Neutrophil (primary cell): ENCODE measurements around the gene MMP25.

Source experiments
- H3K27ac ChIP-seq: fragments of 200-600 bp; sonication (generic); 2 replicates; pipeline ENCODE4 v1.5.1; 2016; ENCODE audit warnings: mild to moderate bottlenecking, moderate library complexity
- H3K27me3 ChIP-seq: fragments of 200-600 bp; sonication (generic); 2 replicates; pipeline ENCODE4 v1.6.0; 2016; ENCODE audit warnings: mild to moderate bottlenecking
- H3K36me3 ChIP-seq: fragments of 200-600 bp; sonication (generic); 2 replicates; pipeline ENCODE4 v1.5.1; 2017
- H3K4me1 ChIP-seq, 2 experiments: fragments of 200-600 bp in 1 of 2; sonication (generic) in 1 of 2; 1 replicate in 1 of 2; 2 replicates in 1 of 2; pipeline versions ENCODE4 v1.5.1 to v1.6.1; 2013 to 2016; ENCODE audit warnings: low read depth in 1 of 2, low read length in 1 of 2, mild to moderate bottlenecking in 1 of 2, moderate library complexity in 1 of 2; ENCODE audit not compliant: control insufficient read depth in 1 of 2, insufficient read depth in 1 of 2
- H3K4me3 ChIP-seq, 2 experiments: fragments of 200-600 bp in 1 of 2; sonication (generic) in 1 of 2; 1 replicate in 1 of 2; 2 replicates in 1 of 2; pipeline ENCODE4 v1.5.1; 2013 to 2016; ENCODE audit warnings: low read depth in 1 of 2, low read length in 1 of 2, mild to moderate bottlenecking in 1 of 2, moderate library complexity in 1 of 2
- H3K9me3 ChIP-seq: fragments of 200-600 bp; sonication (generic); 2 replicates; pipeline ENCODE4 v1.5.1; 2016
- TF ChIP-seq, protein P1 (sequence below): fragments of 200-600 bp; sonication (generic); IDR thresholded peaks from 2 replicates; pipeline ENCODE4 v1.5.1; 2016; ENCODE audit warnings: antibody characterized with exemption

MMP25 gene

DNA sequence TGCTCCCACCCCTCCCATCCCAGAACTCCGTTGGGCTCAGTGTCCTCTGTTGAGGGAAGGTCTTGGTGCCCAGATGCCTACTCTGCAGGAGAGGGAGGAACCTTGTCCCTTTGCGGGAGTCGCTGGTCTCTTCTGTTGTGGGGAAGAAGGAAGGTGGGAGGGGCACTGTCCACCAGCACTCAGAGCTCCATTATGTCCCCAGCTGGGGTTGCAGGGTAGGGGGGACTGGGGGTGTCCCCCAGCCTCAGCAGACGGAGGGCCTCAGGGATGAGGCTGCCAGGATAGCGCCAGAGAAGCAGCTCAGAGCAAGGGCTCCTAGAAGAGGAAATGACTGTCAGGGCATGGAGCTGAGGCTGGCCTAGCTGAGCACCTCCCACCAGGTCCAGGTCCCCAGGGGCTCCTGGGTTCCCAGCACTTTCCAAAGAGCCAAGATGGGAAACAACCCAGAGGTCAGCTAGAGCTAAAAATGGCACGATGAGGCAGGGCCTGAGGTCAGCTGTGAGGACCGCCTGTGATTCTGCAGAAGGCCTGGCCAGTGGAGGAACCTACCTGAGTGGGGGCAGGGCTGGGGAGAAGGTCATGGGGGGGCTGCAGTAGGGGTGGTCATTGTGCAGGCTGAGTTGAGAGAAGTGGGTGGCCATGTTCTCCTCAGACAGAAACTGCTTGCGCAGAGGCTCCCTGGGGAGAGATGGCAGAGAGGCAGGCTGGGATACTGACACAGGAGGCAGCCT, 23.5 kb upstream of the MMP25 start:
- Histone ChIP-seq H3K27me3 (peaks cover 16% of the 10 kb centered on the region), H3K4me3 (peak overlapping the region in 1 of 2 experiments; percentile 95), H3K9me3 (no peaks in the 10 kb centered on the region), H3K27ac (peak overlapping the region; percentile 90), H3K36me3 (peaks cover 14% of the 10 kb centered on the region), H3K4me1 (peaks cover 55 to 70% of the 10 kb centered on the region in 2 experiments)
- TF ChIP-seq, protein P1, sequence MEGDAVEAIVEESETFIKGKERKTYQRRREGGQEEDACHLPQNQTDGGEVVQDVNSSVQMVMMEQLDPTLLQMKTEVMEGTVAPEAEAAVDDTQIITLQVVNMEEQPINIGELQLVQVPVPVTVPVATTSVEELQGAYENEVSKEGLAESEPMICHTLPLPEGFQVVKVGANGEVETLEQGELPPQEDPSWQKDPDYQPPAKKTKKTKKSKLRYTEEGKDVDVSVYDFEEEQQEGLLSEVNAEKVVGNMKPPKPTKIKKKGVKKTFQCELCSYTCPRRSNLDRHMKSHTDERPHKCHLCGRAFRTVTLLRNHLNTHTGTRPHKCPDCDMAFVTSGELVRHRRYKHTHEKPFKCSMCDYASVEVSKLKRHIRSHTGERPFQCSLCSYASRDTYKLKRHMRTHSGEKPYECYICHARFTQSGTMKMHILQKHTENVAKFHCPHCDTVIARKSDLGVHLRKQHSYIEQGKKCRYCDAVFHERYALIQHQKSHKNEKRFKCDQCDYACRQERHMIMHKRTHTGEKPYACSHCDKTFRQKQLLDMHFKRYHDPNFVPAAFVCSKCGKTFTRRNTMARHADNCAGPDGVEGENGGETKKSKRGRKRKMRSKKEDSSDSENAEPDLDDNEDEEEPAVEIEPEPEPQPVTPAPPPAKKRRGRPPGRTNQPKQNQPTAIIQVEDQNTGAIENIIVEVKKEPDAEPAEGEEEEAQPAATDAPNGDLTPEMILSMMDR = no peak

DNA sequence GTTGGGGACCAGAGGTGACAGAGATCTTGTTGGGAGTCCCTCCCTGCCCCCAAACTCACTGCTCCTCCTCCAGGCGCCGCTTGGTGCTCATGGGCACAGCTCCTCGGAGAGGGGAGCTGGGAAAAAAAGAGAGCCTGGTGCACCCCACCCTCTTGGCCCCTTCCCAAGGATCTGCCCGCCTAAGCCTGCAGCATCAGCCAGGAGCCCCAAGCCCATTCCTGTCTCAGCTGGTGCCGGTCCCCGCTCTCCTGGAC, 23.0 kb upstream of the MMP25 start:
- peaks cover 54 to 70% of the 10 kb centered on the region in 2 experiments for H3K4me1 ChIP-seq
- H3K27ac ChIP-seq = peak overlapping the region; percentile 90
- no peaks in the 10 kb centered on the region for H3K9me3 ChIP-seq
- peaks cover 14% of the 10 kb centered on the region for H3K36me3 ChIP-seq
- peaks cover 13% of the 10 kb centered on the region for H3K27me3 ChIP-seq
- TF ChIP-seq, protein P1 = no peak
- H3K4me3 ChIP-seq = peak overlapping the region; percentile 74 to 95

DNA sequence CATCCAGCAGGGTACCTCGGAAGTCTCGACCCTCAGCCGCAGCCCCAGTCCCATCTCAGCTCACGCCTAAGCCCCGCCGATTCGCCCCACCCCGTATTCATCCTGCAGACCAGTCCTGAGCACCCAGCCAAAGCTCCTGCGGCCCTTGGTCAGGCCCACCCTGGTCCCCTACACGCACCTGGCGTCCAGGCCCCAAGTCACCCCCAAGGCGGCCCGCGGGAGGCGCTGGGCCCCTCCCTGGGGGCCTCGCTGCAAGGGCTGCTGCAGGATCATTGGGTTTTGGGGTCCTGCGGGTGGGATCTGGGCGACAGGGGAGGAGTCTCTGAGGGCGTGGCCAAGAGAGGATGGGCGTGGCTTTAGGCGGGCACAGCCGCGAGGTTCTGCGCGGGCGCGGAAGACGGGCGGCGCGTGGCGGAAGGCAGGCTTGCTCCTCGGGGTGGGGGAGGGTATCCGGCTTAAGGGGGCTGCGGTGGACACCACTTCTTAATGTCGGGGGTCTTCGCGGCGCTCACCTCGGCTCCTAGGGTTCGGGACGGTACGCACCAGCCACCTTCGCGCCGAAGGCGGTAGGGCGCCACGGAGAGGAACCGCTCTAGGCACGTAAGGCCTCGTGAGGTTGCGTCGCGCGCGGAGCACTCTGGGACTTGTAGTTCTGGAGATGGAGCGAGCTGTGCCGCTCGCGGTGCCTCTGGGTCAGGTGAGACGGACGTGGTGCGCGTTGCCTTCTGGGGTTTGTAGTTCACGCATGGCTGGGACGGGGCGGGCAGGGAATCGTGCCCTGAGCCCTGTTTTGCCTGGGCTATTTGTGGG, 22.5 kb upstream of the MMP25 start, which contains the start of the genes HCFC1R1 and THOC6:
TSS of gene HCFC1R1 (minus strand) at position 274 of the 810 bp plus-strand sequence. CDS start at position 273, 1 bp downstream.
TSS of gene THOC6 (plus strand) at position 367 of the 810 bp plus-strand sequence. CDS start at position 659, 292 bp downstream.
- peak within 1 kb of the TSS; percentile 74 to 95 for H3K4me3 ChIP-seq
- peaks cover 13% of the 10 kb centered on the region for H3K27me3 ChIP-seq
- peaks cover 14% of the 10 kb centered on the region for H3K36me3 ChIP-seq
- no peaks in the 10 kb centered on the region for H3K9me3 ChIP-seq
- TF ChIP-seq, protein P1 = peak; percentile 49
- peak within 1 kb of the TSS; percentile 90 for H3K27ac ChIP-seq
- peaks cover 57 to 70% of the 10 kb centered on the region in 2 experiments for H3K4me1 ChIP-seq

DNA sequence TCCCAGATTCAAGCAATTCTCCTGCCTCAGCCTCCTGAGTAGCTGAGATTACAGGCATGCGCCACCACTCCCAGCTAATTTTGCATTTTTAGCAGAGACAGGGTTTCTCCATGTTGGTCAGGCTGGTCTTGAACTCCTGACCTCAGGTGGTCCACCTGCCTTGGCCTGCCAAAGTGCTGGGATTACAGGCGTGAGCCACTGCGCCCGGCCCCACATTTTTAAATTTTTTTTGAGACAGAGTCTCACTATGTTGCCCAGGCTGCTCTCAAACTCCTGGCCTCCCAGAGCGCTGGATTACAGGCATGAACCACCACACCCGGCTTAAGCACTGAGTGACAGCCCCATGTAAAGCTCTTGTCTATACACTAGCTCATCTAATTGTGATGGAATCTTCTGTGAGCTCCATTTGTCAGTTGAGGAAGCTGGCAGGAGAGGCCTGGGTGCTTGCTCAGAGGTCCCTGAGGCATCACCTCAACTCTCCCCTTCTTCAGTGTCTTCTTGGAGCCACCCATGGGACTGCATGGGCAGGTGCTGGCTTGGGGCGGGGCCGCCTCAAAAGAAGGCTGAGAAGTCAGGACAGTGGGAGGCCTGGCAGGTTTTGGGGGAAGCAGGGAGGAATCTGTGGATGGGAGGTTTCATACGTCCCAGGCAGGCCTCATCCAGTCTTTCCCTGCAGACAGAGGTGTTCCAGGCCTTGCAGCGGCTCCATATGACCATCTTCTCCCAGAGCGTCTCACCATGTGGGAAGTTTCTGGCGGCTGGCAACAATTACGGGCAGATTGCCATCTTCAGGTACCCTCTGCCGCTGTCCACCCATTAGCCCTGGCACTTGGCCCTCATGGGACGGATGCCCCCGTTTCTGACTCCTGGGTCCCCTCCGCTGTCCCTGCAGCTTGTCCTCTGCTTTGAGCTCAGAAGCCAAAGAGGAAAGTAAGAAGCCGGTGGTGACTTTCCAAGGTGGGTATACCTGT, 21.0 kb upstream of the MMP25 start:
- TF ChIP-seq, protein P1 = no peak
- H3K4me3 ChIP-seq = no peak overlapping the region
- no peak overlapping the region for H3K27ac ChIP-seq
- no peaks in the 10 kb centered on the region for H3K9me3 ChIP-seq
- peaks cover 61 to 70% of the 10 kb centered on the region in 2 experiments for H3K4me1 ChIP-seq
- H3K27me3 ChIP-seq = peaks cover 21% of the 10 kb centered on the region
- H3K36me3 ChIP-seq = peaks cover 14% of the 10 kb centered on the region

DNA sequence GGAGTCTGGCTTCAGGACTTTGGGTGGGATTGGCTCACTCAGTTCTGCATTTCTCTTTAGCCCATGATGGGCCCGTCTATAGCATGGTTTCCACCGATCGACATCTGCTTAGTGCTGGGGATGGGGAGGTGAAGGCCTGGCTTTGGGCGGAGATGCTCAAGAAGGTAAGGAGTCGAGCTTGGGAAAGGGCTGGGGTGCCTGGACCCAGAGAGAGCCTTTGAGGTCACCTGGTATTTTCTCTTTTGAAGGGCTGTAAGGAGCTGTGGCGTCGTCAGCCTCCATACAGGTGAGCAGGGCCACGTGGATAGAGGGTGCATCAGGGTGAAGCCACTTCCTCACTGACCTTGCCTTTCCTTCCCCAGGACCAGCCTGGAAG, 20.4 kb upstream of the MMP25 start:
- Histone ChIP-seq H3K27ac (no peak overlapping the region), H3K9me3 (no peaks in the 10 kb centered on the region), H3K4me3 (no peak overlapping the region), H3K4me1 (peaks cover 58 to 73% of the 10 kb centered on the region in 2 experiments), H3K36me3 (peaks cover 14% of the 10 kb centered on the region), H3K27me3 (peaks cover 28% of the 10 kb centered on the region)
- TF ChIP-seq, protein P1 = no peak
